Epithelial cell of alveolus of lung (primary cell): ENCODE results near the gene HOXC12. TPM values are rescaled to one million over a fixed set of nuclear protein-coding genes. Genes with fewer than 3 reads are reported as not detected.

ENCODE experiments used
- total RNA-seq: library from RNA; depleted of rRNA; stranded (reverse); fragments of >200 nt; gene quantifications from 2 replicates; pipeline ENCODE4 v1.2.1, GENCODE V29; 2015

The HOXC12 gene
- total RNA-seq = not detected in 2 replicates

GRCh38 chr12:53954694-53955035, at the start of gene HOXC12:
Gene HOXC12, plus strand, starts transcription at chr12:53954903. Its CDS starts 27 bp downstream, at chr12:53954930.

GRCh38 chr12:53938326-53939140, 16.2 kb upstream of the HOXC12 start, which contains the start of gene HOXC13:
Gene HOXC13, plus strand, starts transcription at chr12:53938831. Its CDS starts 76 bp downstream, at chr12:53938907.

GRCh38 chr12:53972722-53973235, 18.1 kb downstream of the HOXC12 start, which contains the start of gene HOXC11:
Gene HOXC11, plus strand, starts transcription at chr12:53973126. Its CDS starts 116 bp downstream, at chr12:53973242.

GRCh38 chr12:53974084-53975063, 19.7 kb downstream of the HOXC12 start, which contains the start of gene HOTAIR:
Gene HOTAIR, minus strand, starts transcription at chr12:53974954.

GRCh38 chr12:53984901-53985691, 30.4 kb downstream of the HOXC12 start, which contains the start of gene HOXC10:
Gene HOXC10, plus strand, starts transcription at chr12:53985146. Its CDS starts 114 bp downstream, at chr12:53985260.

GRCh38 chr12:54000116-54001114, 45.7 kb downstream of the HOXC12 start, which contains the start of gene HOXC9:
Gene HOXC9, plus strand, starts transcription at chr12:54000161. Its CDS starts 28 bp downstream, at chr12:54000189.

Other genes with a start within 250 kb of the HOXC12 start
- gene CALCOCO1, start 227.5 kb upstream of the HOXC12 start, total RNA-seq = 52.1 and 84.1 TPM in 2 replicates
- gene CISTR, start 202.9 kb upstream of the HOXC12 start, total RNA-seq = not detected in 2 replicates
- not detected in 2 replicates for gene HOXC13, start 16.1 kb upstream of the HOXC12 start, total RNA-seq
- gene HOXC11, start 18.2 kb downstream of the HOXC12 start, total RNA-seq = not detected in 2 replicates
- gene HOTAIR, start 20.1 kb downstream of the HOXC12 start, total RNA-seq = not detected in 2 replicates
- gene HOXC10, start 30.2 kb downstream of the HOXC12 start, total RNA-seq = not detected in 2 replicates
- gene HOXC9, start 45.3 kb downstream of the HOXC12 start, total RNA-seq = 1.0 and 1.4 TPM in 2 replicates
- 0.24 and 0.52 TPM in 2 replicates for gene HOXC8, start 54.1 kb downstream of the HOXC12 start, total RNA-seq
- gene HOXC6, start 73.5 kb downstream of the HOXC12 start, total RNA-seq = 0.52 and 0.80 TPM in 2 replicates
- gene HOXC5, start 78.1 kb downstream of the HOXC12 start, total RNA-seq = 0.39 TPM in 1 of 2 replicates, not detected in the other
- 0.88 and 1.4 TPM in 2 replicates for gene HOXC4, start 98.9 kb downstream of the HOXC12 start, total RNA-seq
- gene SMUG1, start 234.1 kb downstream of the HOXC12 start, total RNA-seq = 44.2 and 62.0 TPM in 2 replicates